Ovary (tissue), 9 donors: Measurements from ENCODE around the gene QSER1. TPM values are rescaled to one million over a fixed set of nuclear protein-coding genes. Genes with fewer than 3 reads are reported as not detected.

ENCODE experiments used
- DNase-seq, 5 donors: peaks; one replicate each; pipeline ENCODE4 v3.0.0-alpha.2; 2019 to 2020
- H3K27ac ChIP-seq, 2 donors: fragments of 200-600 bp; one replicate each; pipeline versions ENCODE4 v1.5.1 to v1.8.0; 2019 to 2022
- H3K27me3 ChIP-seq: fragments of 200-600 bp; one replicate; pipeline ENCODE4 v1.8.0; 2022
- H3K36me3 ChIP-seq: fragments of 200-600 bp; sonication (generic); one replicate; pipeline ENCODE4 v1.5.1; 2019
- H3K4me1 ChIP-seq: one replicate; pipeline ENCODE4 v1.8.1; 2013; ENCODE audit warnings: mild to moderate bottlenecking, moderate library complexity; ENCODE audit not compliant: insufficient read depth
- H3K4me3 ChIP-seq: fragments of 200-600 bp; sonication (generic); one replicate; pipeline ENCODE4 v1.5.1; 2017
- H3K9me3 ChIP-seq, 2 donors: fragments of 200-600 bp in 1 of 2; sonication (generic) in 1 of 2; one replicate each; pipeline versions ENCODE4 v1.5.1 to v1.8.1; 2013 to 2019; ENCODE audit warnings: mild to moderate bottlenecking in 1 of 2, moderate library complexity in 1 of 2
- EP300 ChIP-seq: sonication (generic); formaldehyde crosslinking; IDR thresholded peaks from one replicate; pipeline ENCODE4 v1.6.1; 2017; ENCODE audit warnings: antibody characterized with exemption
- POLR2A ChIP-seq: fragments of 450-650 bp; IDR thresholded peaks from one replicate; pipeline ENCODE4 v1.6.1; 2017; ENCODE audit warnings: antibody characterized with exemption, mild to moderate bottlenecking, moderate library complexity
- WGBS, 3 donors: extraction: QIAGEN DNeasy Blood & Tissue Kit in 1 of 3; methylation state at CpG; one replicate each; pipeline versions ENCODE4 v1.1.5 to v1.1.7; 2013 to 2017; 5-methylcytosine and 5-hydroxymethylcytosine counted together
- intact Hi-C, 4 donors: fragments of 100-400 bp; cut with DNase I; formaldehyde crosslinking; loops; one replicate each; pipeline versions ENCODE4 v1.11.0 to v1.15.1; 2022 to 2023
- polyA plus RNA-seq, 2 donors: library from polyadenylated mRNA; stranded (reverse); fragments of 200-250 nt in 1 of 2; fragments of 350-450 nt in 1 of 2; fragmentation: Illumina TruSeq in 1 of 2; extraction: RNeasy Lipid Tissue Mini Kit (QIAGEN cat#74804) in 1 of 2; gene quantifications; one replicate each; pipeline ENCODE4 v1.2.3, GENCODE V29; 2013 to 2014
- total RNA-seq, 7 donors: library from RNA; depleted of rRNA in 2 of 7; stranded (reverse); fragments of >200 nt in 2 of 7; fragmentation: NEBNext Ultra II Directional in 3 of 7; extraction: Animal tissue kit (Norgen Biotek cat#: 25700) in 3 of 7; gene quantifications; one replicate each; pipeline versions ENCODE4 v1.1.0 to v1.2.4, GENCODE V29; 2016 to 2023
- TF ChIP-seq, protein P1 (sequence below), 3 donors: fragments of 450-650 bp in 2 of 3; fragments of 200-600 bp in 1 of 3; IDR thresholded peaks; one replicate each; pipeline versions ENCODE4 v1.5.1 to v1.8.0; 2016 to 2022; ENCODE audit warnings: antibody characterized with exemption in 3 of 3, mild to moderate bottlenecking in 1 of 3
- donor health status: DM: no; HTN: no; CAD: no; lungs with moderate emphysema.
- donor health status: DM: no; HTN: no; CAD: no.
- donor health status: Bipolar disorder and iron deficiency.
- donor health status: DM: yes; HTN: yes; CAD: no.
- donor health status: DM: no; HTN: no; CAD: no.
- donor health status: DM: yes; HTN: yes; CAD: no.

The QSER1 gene
- total and polyA plus RNA-seq, 9 donors, result 7.4 to 50.1 (median 36.5) TPM

DNA sequence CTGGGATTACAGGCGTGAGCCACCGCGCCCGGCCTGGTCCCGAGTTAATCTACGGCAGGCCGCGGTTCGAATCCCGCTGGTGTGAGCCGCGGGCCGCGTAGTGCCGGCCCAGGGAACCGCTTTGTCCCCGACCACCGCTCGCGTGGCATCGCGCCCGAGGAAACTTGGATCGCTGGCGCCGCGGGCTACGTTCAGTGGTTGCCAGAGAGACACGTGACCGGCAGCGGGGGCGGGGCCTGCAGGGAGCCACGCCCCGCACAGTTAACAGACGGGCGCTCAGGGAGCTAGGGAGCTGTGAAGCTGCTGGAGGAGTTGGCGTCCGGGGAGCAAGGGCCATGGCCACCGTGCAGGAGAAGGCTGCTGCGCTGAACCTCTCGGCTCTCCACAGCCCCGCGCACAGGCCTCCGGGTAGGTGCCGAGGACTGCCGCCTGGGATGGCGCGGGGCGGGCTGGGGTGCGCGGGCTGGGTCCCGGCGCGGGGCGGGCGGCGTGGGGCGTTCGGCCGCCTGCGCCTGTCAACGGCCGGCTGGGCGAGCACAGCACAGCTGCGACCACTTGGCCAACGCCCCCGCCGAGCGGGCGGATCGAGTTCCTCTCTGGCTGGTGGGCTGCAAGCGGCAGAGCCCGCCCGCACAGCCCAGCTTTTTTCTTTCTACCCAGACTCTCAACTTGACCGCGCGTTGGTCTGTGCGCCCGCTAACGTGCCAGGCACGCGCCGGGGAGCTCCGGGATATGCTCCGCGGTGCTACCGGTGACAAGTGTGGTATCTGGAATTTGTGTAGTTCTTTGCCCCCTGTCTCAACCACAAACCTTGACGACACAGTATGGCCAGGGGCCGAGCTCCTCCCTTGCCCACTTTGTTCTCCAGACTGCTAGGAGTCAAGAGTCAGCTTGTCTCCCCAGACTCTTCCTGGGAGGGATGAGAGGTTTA lies 123.3 kb downstream of the QSER1 start, which contains the start of gene DEPDC7:
Gene DEPDC7 (plus strand): TSS at position 258 of the 931 bp plus-strand sequence. CDS start 78 bp downstream, at position 336.
- DNase-seq, result peak; percentile 87 to 96 (median 93)
- Histone ChIP-seq H3K27me3 (no peaks in the 10 kb centered on the region), H3K4me3 (peak within 1 kb of the TSS; percentile 51), H3K4me1 (peaks cover 3% of the 10 kb centered on the region), H3K36me3 (no peaks in the 10 kb centered on the region), H3K9me3 (no peaks in the 10 kb centered on the region), H3K27ac (peak within 1 kb of the TSS in 1 of 2 donors; percentile 63)
- TF ChIP-seq POLR2A (peak; percentile 19), EP300 (no peak)
- WGBS, 3 donors, result 1 to 2% (median 2%) methylated on average over 43 to 89 of the region's 89 CpGs
- intact Hi-C loops, result no loop called here

DNA sequence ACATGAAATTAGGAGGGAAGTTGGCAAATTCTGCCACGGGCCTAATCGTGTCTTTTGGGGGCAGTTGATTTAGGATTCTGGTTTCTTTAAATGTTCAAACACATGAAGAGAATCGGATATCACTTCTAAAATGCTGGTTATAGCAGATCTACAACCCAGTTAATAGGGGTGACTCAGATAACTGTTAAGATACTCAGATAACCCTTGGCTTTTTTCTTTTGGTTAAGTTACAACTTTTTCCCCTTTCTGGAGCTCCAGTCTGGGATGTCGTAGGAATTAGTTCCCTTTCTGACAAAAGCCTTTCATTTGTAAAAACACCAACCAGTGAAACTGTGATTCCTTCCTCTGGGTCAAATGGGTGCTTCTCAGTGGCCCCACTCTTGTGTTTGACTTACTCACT lies 124.0 kb downstream of the QSER1 start:
- no peak for DNase-seq
- intact Hi-C loops, result no loop called here
- WGBS, 3 donors, result 46 to 55% (median 52%) methylated on average over 4 of the region's 4 CpGs
- TF ChIP-seq EP300 (no peak), POLR2A (no peak)
- TF ChIP-seq, protein P1, sequence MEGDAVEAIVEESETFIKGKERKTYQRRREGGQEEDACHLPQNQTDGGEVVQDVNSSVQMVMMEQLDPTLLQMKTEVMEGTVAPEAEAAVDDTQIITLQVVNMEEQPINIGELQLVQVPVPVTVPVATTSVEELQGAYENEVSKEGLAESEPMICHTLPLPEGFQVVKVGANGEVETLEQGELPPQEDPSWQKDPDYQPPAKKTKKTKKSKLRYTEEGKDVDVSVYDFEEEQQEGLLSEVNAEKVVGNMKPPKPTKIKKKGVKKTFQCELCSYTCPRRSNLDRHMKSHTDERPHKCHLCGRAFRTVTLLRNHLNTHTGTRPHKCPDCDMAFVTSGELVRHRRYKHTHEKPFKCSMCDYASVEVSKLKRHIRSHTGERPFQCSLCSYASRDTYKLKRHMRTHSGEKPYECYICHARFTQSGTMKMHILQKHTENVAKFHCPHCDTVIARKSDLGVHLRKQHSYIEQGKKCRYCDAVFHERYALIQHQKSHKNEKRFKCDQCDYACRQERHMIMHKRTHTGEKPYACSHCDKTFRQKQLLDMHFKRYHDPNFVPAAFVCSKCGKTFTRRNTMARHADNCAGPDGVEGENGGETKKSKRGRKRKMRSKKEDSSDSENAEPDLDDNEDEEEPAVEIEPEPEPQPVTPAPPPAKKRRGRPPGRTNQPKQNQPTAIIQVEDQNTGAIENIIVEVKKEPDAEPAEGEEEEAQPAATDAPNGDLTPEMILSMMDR (IDR thresholded peaks at IDR 0.05), result no peak
- no peaks in the 10 kb centered on the region for H3K36me3 ChIP-seq
- H3K27ac ChIP-seq, result no peak overlapping the region
- no peaks in the 10 kb centered on the region for H3K9me3 ChIP-seq
- H3K4me3 ChIP-seq, result peak overlapping the region; percentile 51
- peaks cover 3% of the 10 kb centered on the region for H3K4me1 ChIP-seq
- H3K27me3 ChIP-seq, result no peaks in the 10 kb centered on the region

DNA sequence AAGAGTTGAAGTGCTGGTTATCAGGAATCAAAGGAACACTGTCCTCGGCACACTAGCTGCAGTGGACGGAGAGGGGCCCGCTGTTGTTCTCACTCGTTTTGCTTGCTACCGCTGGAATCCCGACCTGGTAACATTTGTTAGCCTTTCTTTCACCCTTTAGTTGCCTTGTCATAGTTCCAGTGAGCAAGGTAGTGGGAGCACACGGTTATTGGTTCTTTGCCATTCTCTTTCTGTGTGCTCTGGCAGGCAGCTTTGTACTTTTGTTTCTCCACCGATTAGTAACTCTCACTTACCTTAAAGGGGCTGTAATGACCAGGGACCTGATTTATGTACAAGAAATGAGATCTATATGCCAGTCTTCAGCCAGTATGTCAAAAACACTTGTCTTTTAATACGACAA lies 124.9 kb downstream of the QSER1 start:
- peaks cover 3% of the 10 kb centered on the region for H3K4me1 ChIP-seq
- intact Hi-C loops, result no loop called here
- no peaks in the 10 kb centered on the region for H3K36me3 ChIP-seq
- H3K27ac ChIP-seq, result no peak overlapping the region
- WGBS, 3 donors, result 88 to 89% (median 89%) methylated on average over 9 of the region's 9 CpGs
- no peak for DNase-seq
- H3K27me3 ChIP-seq, result no peaks in the 10 kb centered on the region
- H3K4me3 ChIP-seq, result no peak overlapping the region
- no peaks in the 10 kb centered on the region for H3K9me3 ChIP-seq
- TF ChIP-seq, protein P1 (IDR thresholded peaks at IDR 0.05), result no peak
- TF ChIP-seq EP300 (no peak), POLR2A (no peak)

DNA sequence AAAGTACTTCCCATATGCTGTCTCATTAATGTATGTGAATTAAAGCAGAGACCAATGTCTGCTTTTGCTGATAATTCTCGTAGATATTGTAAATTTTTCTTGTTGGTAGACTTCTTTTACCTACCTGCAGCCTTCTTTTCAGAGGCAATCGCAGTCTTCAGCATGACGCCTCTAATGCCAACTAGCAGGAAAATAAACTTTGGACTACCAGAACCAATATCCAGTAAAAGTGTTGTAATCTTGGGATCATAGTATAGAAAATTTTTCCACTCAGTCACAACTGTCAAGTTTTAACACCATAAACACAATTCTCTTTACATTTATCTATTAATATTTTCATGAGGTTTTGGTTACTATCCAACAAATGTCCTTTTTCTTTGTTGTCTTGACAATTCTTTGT lies 125.4 kb downstream of the QSER1 start:
- H3K36me3 ChIP-seq, result no peaks in the 10 kb centered on the region
- no peaks in the 10 kb centered on the region for H3K9me3 ChIP-seq
- no peaks in the 10 kb centered on the region for H3K27me3 ChIP-seq
- no peak for DNase-seq
- H3K4me1 ChIP-seq, result peaks cover 3% of the 10 kb centered on the region
- H3K27ac ChIP-seq, result no peak overlapping the region
- no peak overlapping the region for H3K4me3 ChIP-seq
- intact Hi-C loops, result no loop called here
- WGBS, 3 donors, result 98 to 99% (median 98%) methylated on average over 3 of the region's 3 CpGs
- TF ChIP-seq EP300 (no peak), POLR2A (no peak)
- TF ChIP-seq, protein P1 (IDR thresholded peaks at IDR 0.05), result no peak

DNA sequence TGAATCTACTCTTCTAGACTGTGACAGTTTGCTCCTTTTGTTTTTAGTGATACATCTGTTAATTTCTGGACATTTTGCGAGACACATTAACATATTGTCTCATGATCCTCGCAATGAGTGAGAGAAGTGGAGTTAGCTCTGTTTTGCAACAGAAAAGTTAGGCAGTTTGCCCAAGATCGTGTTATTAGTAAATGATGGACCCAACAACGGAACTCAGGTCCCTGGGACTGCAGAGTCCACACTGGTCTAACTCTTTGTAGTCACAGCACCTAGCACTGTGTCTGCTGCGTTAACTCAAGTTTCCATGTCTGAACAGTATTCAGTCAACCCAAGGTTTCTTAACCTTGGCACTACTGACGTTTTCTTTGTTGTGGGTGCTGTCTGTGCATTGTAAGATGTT lies 126.2 kb downstream of the QSER1 start:
- TF ChIP-seq EP300 (no peak), POLR2A (no peak)
- TF ChIP-seq, protein P1 (IDR thresholded peaks at IDR 0.05), result no peak
- Histone ChIP-seq H3K27ac (no peak overlapping the region), H3K9me3 (no peaks in the 10 kb centered on the region), H3K4me3 (no peak overlapping the region), H3K27me3 (no peaks in the 10 kb centered on the region), H3K36me3 (no peaks in the 10 kb centered on the region), H3K4me1 (peaks cover 3% of the 10 kb centered on the region)
- no peak for DNase-seq
- intact Hi-C loops, result no loop called here
- WGBS, 3 donors, result 81 to 92% (median 86%) methylated on average over 6 of the region's 6 CpGs
